GM18526 (cell line): ENCODE data around the gene CCDC33.

Experiments
- POLR2A ChIP-seq: IDR thresholded peaks from 3 replicates; pipeline ENCODE4 v1.6.1; 2011; ENCODE audit not compliant: insufficient read length; ENCODE audit errors: extremely low read depth

Gene CCDC33

DNA sequence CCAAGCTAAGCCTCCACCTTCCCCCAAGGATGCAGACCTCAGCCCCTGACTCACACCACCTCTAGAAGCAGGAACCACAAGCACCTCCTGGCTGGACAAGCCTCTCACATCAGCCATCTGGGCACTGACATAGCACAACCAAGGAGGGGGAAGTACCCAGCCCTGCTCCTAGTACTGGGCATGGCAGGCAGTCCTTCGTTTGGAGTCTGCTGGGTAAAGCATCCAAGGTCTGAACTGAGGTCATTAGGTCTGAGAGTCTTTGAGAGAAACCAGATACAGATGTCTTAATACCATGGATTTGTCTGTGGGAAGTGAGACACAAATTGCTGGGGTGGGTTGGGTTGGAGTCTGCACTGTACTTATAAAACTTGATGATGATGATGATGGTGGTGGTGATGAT is 61.8 kb downstream of the CCDC33 start:
- TF ChIP-seq POLR2A = no peak

DNA sequence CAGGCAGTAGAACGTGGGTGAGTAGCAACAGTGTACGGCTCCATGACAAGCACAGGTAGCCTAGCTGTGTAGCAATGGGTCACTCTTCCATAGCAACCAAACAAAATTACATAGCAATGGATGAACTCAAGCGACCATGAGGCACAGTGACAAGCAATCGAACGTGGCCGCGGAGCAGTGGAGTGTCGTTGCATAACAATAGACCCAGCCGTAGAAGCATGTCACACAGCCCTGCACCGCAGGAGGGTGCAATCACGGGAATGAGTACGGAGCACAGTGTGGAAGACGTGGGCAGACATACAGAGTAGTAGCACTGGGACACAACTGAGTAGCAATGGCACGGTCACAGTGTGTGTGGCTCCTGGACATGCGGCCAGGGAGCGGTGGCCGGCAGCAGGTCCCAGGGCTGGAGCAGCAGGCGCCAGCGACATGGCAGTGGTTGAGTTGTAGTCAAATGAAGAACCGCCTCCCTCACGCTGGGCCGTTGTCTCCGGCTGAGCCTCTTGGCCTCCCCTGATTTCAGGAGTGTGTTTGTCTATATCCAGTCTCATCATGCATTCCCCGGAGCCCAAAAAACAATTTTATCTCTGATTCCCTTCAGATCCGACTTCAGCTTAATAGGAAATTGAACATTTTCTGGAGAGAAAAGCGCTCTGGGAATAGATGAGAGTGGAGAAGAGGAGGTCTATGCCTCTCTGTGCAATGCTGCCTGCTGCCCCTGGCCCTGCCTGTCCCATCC is 64.1 kb downstream of the CCDC33 start:
- no peak for TF ChIP-seq POLR2A

DNA sequence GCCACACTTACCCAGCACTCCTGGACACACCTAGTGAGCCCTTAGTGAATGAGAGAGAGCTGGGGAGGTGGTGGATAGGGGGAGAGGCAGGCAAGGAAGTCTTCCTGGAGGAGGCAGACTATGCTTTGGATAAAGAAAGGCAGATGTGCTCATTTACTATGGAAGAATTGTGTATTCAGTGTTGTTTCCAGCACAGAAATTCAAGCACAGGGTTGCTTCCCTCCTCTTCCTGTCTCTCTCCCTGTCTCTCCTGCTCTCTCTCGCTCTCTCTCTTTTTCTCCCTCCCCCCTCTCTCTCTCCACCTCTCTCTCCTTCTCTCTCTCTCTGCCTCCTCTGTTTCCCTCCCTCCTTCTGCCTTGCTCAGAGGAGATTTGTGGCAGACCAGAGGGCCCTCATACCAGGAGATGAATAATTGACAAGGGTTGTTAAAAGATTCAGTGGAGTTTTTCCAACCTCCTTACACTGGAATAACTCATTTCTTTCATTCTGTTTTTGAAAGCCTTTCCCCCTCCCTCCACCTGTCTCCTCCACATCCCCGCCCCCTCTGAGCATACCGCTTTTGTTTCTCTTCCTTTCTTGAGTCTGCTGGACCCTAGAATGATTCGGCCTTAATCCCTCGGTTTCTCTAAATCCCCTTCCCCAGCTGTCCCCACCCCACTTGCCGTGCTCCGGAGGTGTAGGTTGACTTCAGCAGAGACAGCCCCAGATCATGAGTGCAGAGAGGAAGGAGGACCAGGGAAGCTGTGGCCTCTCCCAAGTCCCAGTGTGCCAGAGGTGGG is 65.6 kb downstream of the CCDC33 start:
- TF ChIP-seq POLR2A = no peak

DNA sequence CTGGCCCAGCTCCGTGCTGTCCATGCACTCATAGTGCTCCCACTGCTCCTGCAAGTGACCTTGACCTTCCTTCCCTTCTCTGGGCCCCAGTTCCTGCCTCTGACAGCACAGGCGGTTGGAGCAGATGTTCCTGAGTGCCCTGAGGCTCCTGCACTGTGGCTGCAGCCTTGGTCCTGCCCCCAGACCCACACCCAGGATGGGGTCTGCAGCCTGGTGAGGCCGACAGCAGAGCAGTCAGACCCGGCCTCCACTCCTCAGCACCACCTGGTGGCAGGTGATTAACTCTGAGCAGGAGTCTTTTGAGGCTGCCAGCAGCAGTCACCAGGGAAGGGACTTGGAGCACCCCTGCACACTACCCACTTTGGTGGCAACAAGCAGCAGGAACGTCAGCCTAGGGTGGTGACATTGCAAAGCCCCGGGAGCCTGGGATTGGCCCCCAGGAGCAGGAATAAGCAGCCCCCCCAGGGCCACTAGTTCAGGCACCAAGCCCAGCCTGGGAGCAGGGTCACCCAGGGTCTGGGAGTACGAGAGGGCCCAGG is 66.8 kb downstream of the CCDC33 start:
- TF ChIP-seq POLR2A = no peak

DNA sequence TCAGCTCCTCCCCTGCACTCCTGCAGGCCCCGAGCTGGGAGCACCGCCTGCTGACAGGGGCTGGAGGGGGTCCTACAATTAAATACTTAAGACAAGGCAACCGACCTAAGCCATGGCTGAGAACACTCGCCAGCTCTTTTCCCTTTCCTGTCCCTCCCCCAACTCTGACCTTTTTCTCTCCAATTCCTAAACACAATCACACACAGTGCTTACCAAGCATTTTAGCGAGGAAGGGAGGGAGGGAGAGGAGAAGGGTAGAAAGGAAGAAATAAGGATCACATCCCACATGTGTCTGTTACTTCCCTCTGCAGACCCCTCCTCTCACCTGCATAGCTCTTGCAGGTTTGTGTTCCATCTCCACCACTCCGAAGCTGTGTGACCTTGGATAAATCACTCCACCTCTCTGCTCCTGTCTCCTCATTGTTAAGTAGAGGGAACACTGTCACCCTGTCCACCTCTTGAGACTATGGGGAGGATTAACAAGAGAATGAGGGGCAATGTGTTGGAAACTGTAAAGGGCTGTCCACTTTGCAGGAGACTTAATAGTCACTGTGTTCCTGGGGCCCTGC is 67.7 kb downstream of the CCDC33 start:
- TF ChIP-seq POLR2A = no peak

DNA sequence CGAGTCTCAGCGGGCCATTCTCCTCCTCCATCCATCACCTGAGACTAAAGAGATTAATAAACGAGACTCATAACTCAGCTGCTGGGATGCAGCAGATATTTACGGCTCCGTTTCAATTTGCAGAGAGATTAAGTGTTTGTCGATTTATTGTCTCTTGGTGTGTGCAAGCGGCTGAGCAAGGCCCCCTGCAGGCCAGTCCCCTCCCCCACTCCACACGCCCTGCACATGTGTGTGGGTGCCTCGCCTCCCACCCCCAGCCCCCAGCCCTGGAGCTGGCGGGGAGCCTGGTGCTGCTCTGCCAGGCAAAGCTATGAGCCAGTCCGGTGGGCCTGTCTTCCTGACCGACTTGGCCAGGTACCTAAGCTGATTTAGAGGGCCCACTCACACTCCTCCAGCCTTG is 68.3 kb downstream of the CCDC33 start:
- no peak for TF ChIP-seq POLR2A

DNA sequence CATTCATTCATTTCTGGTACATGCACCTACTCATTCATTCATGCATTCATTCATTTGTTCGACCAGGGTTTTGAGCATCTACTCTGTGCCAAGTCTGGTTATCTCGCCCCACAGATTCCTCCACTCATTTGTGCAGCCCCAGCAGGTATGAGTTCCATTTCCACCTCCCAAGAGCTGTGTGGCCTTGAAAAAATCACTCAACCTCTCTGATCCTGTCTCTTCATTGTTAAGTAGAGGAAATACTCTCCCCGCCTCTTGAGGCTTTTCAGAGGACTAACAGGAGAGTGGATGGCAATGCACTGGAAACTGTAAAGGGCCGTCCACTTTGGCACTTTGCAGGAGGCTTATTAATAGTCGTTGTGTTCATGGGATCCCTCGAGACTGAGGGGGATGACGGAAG is 69.6 kb downstream of the CCDC33 start:
- TF ChIP-seq POLR2A = no peak

DNA sequence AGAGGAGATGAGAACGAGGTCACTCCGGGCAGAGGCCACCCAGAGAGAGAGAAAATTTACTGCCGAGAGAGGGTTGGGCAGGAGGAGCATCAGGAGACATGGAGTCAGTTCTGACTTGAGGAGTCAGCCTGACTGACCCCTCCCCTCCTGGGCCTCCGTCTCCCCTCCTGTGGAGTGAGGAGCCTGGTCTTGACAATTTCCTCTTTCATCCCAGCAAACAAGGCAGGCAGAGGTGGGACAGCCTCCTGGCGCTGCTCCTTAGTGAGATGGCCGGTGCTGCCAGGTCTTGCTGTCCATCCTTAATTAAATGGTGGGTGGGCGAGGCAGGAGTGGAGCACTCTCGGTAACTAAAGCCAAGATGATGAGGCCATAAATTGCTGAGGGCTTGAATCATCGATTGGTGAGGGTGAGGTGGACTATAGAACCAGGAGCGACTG is 70.7 kb downstream of the CCDC33 start:
- no peak for TF ChIP-seq POLR2A

DNA sequence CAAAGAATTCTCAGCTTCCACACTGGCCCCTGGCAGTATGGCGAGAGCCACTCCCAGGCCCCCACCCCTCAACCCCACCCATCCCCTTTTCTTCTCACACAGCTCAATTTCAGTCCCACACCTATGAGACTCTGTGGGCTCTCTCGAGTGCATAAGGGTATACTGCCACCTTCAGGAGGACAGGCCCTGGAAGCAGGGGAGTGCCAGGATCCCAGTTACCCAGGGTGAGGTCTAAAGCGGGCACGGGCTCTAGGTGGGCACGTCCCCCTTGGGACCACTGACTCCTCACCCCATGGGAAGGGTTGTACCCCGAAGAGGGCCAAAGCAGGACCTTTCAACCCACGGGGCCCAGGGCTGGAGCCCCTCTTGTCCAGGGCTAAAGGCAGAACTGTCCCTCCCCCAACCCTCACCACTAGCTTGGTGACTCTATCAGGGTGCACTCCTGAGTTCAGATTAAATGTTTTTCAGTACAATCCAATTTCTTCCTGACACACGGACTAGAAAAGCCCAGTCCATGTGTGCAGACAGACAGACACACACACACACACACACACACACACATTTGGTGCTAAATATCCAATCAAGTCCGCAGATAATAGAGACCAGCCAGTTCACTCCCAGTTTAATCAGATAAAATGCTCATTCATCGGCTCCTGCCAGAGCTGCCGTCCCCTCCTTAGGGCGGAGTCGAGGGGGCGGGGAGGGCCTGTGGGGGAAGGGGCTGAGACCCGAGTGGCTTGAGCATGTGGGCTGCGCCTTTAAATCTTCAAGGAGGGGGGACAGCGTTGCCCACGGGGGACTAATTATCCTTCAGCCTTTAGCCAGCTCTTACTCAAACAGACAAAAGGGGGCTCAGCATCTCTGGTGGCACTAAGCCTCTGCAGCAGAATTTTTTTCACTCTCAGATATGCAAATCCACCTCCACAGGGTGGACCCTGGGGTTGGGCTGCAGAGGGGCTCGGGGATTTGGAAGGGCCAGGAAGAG is 72.0 kb downstream of the CCDC33 start:
- TF ChIP-seq POLR2A = no peak

DNA sequence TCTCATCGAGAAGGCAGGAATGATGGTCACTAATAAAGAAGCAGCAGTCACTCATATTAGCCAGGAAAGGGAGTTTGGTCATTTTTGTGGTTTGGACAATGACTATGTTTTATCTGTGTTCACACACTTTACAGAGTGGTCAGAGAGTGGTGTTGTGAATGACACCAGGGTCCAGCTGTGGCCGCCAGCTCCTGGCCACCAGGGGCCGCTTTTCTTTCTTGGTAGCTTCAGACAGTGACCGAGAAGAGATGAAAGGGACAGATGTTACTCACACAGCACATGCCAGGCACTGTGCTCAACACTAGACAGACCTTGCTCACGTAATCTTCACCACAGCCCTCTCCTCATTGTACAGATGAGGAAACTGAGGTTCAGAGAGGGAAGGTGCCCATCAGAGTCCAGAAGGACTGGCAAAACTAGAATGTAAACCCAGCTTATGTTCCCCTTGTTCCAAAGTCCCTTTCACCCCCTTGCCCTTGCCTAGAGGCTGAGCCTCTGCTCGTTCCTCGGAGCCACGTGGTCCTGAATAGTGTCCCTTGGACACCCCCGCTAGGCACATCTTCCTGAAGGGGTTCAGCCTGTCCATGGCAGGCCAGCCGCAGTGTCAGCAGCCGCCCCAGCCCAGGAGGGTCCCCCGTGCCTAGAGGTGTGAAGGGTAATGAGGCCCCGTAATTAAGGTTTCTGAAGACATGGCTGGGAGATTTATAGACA is 75.8 kb downstream of the CCDC33 start:
- no peak for TF ChIP-seq POLR2A

DNA sequence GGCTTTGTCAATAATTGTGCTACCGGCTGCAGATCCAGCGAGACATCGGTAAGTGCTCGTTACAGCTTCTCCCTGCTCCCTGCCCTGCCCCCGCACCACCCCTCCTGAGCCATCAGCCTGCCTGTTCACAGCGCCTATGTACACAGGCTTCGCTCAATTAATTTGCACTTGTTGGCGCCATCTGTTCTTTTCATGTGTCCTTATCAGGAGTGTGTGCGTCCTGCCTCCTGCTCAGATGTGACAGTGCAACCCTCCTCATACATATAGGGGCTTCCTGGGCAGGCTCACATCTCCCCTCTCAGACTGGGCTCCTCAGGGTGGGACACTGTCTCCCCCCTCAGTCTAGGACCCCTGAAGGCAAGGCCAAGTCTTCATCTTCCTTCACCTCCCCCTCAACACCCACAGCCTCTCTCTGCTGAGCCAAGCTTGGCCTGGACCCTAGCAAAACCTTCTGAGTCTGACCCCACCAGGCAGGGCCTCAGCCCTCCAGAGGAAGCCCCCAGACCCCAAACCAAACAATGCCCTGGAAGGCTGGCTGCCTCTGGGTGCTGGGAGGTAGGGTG is 76.4 kb downstream of the CCDC33 start:
- TF ChIP-seq POLR2A = no peak

DNA sequence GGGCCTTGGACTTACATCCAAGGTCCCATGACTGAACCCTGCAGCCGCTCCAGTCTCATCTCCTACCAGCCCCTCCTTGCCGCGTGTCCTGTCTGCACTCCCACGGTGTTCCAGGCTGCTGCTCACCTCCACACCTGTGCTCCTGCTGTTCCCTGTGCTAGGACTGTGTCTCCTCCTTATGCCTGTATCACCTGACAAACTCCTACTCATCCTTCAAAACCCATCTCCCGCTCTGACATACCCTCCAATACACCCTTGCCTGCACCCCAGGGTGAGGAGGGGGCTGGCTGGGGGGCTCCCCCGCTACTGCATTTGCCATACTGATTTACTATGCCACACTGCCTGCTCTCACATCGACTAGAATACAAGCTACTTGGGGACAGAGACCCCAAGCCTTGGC is 77.8 kb downstream of the CCDC33 start:
- no peak for TF ChIP-seq POLR2A

DNA sequence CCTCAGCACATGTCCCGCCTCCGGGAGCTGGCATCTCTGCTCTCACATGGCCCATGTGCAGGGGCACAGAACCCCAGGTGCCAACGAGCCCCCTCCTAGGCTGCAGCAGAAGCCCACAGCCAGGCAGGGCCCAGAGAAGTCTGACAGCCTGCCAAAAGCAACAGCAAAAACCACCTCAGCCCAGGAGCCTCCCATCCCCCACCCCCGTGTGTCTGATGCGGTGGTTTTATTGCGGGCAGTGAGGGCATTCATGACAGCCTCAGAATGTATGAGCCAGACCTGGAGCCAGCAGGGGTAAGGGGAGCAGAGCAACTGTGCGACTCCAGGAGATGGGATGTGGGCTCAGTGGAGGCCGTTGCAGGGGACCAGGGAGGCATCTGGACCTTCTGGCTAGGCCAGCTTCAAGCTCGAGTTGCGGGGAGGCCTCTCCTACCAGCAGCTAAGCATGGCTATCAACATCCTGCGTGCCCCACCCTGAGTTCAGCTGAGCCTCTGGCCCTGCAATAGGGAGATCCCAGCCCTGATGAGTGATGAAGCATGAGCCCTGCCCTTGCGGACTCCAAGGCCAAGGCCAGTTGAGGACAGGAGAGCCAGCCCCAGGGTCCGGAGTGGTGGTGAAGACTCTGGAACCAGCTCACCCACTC is 78.8 kb downstream of the CCDC33 start:
- no peak for TF ChIP-seq POLR2A

DNA sequence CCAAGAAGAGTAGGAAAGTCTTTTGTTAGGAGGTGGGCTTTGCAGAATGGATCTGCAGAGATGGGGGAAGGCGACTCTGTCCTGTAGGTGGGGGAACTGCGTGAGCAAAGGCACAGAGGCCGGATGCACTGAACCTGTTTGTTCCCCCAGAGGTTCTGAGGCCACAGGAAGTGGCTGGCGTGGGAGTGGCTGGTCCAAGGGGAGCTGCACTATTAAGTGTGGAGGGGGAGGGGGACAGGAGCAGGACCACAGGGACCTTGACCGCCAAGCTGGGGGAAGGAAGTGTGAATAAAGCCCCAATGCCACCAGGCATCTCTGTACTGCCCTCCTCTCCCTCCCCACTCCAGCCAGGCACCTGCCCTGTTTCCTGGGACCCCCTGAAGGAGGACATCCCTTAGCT is 79.5 kb downstream of the CCDC33 start:
- TF ChIP-seq POLR2A = no peak

DNA sequence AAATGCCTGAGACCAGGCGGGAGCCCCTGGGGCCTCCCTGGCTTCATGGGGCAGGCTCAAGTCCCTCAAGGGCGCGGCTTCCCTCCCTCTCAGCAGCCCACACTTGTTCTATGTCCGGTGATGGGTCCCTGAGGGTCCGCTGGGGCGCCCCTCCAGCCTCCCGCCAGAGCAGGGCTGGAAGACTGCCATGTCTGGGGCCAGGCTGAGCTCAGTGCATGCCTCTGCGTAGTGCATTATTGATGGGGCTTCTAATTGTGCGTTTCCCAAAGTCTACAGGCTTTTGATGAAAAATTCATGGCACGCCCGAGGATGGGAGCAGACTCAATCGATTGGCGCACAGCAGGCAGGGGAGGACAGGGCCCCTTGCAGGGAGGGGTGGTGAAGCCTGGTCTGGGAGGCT is 80.0 kb downstream of the CCDC33 start:
- TF ChIP-seq POLR2A = no peak
